NCI-H1048 (cell line): ENCODE results near the gene EME1.

Source experiments
- DNase-seq: peaks from one replicate; lab custom pipeline; 2025; lab: John Stamatoyannopoulos, UW

Gene EME1

DNA sequence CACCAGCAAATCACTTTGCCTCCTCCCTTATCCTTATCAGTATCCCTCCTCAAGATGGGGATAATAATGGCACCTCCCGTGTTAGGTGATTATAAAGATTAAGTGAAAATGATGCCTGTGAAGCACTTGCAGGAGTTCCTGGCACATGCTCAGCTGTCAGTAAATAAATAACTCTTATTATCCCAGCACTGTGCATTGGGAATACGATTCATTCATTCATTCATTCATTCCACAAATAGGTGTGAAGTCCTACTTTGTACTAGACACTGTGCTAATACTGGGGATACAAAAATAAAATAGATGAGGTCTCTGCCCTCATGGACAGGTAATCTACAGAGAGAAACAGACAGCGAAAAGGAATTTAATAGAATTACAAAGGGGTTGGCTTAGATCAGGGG is 25.1 kb upstream of the EME1 start:
- DNase-seq = no peak

DNA sequence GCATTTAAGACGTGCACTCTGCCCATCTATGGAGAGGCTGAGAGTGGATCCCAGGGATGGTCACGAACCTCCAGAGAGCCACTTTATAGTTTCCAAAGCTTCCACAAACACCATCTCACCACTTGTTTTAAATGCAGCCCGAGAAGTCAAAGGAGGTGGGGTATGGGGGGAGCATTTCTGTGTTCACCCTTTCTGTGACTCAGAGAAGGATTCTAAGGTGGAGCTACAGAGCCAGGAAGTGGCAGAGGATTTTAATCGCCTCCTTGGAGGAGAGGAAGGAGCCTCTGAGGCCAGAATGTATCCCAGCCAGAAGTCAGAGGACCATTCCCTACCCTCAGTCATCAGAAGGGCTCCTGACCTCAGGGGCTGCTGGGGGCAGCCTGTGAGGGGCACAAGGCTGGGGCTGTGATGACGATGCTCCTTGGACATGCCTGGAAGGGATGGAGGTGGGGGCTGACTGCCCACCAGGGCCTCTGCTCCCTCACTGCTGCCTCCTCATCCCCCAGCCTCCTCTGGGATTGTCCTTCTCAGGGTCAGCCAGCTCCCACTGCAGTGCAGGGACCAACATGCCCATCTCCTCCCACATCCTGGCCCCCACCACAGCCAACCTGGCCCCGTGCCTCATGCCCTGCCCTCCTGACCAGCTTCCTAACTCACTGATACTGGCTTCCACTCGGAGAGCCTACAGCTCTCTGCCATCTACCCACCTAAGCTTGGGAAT is 24.3 kb upstream of the EME1 start:
- no peak for DNase-seq

DNA sequence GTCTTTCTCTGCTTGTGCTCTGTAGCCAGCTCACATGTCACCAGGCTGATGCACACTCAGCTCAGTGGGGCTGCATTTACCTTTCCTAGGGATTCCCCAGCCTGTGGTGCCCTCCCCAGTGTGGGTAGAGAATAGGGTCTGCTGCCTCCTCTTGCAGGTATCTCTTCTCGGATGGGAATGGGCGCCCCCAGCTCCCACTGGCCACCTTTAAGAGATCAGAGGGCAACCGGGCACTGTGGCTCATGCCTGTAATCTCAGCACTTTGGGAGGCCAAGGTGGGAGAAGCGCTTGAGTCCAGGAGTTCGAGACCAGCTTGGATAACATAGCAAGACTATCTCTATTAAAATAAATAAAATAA is 23.8 kb upstream of the EME1 start:
- DNase-seq = no peak

DNA sequence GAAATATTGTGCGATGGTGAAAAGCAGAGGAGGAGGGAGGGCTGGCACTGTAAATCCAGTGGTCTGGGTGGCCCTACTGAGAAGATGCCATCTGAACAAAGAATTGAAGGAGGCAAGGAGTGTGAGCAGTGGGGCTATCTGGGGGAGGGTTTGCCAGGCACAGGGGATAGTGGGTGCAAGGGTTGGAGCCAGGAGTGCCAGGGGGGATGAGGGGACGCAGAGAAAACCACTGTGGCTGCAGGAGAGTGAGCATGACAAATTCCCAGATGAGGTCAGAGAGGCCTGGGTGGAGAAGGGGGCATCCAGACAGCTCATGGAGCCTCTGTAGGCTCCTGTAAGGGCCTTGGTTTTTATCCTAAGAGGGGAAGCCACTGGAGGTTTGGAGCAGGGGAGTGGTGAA is 22.3 kb upstream of the EME1 start:
- no peak for DNase-seq

DNA sequence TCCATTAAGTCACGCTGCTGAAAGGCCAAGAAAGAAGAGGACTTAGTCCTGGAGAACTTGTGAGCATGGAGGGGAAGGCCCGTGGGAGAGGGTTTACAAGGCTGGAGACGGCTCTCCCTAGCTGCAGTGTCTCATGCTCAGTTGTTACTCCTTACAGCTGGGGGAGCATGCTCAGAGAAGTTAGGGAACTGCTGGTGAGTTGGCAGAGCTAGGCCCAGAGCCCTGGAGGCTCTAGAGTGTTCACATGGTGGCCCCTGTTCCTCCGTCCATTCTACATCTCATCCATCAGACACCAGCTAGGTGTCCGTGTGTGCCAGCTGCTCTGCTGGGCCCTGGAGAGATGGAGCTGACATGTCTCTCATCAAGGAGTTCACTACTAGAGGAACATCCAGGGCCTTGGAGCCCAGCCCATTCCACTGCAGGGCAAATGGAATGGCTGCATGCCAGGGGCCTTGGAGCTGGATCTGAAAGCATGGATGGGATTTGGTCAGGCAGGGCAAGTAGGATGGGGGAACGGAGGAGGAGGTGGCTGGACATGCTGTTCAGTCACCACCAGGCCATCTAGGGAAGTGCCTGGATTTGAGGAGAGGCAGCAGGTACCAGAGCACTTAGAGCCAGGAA is 20.8 kb upstream of the EME1 start:
- no peak for DNase-seq

- DNase-seq = no peak
Observed at GRCh38 chr17:50352693-50353599, 20.1 kb upstream of the EME1 start.

DNA sequence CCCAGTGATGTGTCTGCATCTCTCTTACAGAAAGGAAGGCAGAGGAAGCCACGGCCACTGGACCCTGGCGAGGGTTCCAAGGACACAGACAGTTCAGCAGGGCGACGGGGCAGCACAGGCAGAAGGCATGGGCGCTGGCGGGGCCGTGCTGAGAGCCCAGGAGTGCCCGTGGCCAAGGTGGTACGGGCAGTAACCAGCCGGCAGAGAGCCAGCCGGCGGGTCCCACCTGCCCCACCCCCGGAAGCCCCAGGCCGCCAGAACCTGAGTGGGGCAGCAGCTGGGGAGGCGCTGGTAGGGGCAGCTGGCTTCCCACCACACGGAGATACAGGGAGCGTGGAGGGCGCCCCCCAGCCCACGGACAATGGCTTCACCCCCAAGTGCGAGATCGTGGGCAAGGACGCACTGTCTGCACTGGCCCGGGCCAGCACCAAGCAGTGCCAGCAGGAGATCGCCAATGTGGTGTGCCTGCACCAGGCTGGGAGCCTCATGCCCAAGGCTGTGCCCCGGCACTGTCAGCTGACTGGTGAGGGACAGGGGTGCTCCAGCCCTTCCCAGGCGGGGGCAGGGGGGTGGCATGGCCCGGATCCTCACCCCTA is 19.3 kb upstream of the EME1 start:
- DNase-seq = no peak

- no peak for DNase-seq
Observed at GRCh38 chr17:50354198-50354597, 18.8 kb upstream of the EME1 start.

GRCh38 chr17:50354776-50355175 is 18.3 kb upstream of the EME1 start:
- no peak for DNase-seq

DNA sequence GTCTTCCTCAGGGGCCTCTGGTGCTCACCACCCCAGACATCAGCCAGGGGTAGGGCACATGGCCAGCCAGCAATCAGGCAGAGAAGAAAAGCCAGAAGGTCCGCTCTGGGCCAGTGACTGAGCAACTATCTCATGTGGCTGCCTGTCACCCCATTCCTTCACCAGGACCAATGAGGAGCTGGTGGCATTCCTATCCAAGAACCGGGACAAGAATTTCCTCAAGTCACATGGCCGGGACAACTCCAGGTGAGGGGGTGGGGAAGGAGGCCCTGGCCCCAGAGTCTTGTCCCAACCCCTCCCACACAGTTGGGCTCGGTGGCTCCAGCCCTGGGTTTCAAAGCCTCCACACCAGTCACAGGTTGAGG is 17.7 kb upstream of the EME1 start:
- DNase-seq = no peak

GRCh38 chr17:50355701-50356341 is 17.2 kb upstream of the EME1 start:
- DNase-seq = no peak

DNA sequence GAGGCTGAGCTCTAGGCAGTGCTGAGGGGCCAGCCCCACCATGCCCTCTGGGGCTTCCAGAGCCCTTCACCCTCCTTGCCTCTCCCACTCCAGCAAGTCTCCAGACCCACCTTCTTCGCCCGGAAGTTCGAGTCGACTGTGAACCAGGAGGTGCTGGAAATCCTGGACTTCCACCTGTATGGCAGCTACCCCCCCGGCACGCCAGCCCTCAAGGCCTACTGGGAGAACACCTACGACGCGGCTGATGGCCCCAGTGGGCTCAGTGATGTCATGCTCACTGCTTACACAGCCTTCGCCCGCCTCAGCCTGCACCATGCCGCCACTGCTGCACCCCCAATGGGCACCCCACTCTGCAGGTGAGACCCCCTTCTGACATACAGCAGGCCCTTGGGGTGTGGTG is 16.6 kb upstream of the EME1 start:
- no peak for DNase-seq

DNA sequence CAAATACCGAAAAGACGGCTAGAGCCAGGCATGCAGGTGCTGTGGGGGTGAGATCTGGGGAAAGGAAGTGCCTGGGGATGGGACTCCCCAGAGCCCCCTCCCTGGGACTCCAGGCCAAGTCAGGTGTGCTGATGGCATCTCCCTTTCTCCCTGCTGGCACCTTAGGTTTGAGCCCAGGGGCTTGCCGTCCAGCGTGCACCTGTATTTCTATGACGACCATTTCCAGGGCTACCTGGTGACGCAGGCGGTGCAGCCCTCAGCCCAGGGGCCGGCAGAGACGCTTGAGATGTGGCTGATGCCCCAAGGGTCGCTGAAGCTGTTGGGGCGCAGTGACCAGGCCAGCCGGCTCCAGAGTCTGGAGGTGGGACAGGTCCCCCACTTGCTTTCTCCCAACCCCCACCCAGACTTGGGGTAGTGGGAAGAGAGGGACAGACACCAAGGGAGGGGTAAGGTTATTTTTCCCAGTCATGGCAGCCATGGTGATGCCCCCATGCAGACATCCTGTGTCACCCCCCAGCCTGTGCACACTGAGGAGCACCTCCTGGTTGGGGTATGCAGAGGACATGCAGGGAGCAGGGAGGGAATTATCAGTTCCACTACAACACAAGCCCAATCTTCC is 16.0 kb upstream of the EME1 start:
- no peak for DNase-seq

DNA sequence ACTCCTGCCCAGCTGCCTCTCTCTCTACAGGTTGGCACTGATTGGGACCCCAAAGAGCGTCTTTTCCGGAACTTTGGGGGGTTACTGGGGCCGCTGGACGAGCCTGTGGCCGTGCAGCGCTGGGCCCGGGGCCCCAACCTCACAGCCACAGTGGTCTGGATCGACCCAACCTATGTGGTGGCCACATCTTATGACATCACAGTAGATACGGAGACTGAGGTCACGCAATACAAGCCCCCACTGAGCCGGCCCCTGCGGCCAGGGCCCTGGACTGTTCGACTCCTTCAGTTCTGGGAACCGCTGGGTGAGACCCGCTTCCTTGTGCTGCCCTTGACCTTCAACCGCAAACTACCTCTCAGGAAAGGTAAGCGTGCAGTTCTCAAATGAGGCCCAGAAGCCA is 14.9 kb upstream of the EME1 start:
- no peak for DNase-seq

- no peak for DNase-seq
Observed at GRCh38 chr17:50359005-50359699, 13.9 kb upstream of the EME1 start.

DNA sequence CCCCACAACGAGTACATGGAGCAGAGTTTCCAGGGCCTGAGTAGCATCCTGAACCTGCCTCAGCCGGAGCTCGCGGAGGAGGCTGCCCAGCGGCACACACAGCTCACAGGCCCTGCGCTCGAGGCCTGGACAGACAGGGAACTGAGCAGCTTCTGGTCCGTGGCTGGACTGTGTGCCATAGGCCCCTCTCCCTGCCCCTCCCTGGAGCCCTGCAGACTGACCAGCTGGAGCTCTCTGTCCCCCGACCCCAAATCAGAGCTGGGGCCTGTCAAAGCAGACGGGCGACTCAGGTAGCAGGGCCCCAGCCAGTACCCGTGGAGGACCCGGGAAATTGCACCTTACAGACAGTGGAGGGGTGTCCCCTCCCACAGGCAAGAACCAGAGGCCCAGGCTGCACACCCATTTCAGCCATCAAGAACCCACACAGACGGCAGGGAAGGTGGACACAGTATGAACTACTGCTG is 13.0 kb upstream of the EME1 start:
- DNase-seq = no peak

DNA sequence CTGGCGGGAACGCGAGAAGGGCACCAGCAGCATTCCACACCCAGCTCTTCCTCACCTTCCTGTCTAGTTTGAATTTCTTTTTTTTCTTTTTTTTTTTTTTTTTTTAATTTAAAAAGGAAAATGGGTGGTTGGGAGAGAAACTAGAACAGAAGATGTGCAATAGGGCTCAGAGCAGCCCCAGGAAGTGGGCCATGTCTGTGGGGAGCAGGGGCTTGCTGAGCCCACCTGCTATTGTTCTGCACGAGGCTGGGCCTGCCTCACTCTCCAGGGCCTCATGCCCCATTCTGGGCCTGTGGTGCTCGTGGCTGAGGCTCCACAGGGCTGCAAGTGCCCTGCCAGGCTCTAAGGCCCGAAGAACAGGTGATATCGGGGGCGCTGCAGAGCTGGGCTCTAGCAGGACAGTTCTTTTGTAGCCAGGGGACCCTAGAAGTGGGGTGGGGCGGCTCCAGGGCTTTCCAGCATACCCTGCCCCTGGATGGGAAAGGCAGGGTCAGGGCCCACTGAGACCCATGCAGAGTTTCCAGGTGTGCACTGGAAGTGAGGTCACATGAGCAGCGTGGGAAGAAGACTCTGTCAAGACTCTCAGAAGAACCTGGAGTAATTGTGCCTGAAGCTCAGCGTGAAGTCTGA is 12.4 kb upstream of the EME1 start:
- DNase-seq = no peak

DNA sequence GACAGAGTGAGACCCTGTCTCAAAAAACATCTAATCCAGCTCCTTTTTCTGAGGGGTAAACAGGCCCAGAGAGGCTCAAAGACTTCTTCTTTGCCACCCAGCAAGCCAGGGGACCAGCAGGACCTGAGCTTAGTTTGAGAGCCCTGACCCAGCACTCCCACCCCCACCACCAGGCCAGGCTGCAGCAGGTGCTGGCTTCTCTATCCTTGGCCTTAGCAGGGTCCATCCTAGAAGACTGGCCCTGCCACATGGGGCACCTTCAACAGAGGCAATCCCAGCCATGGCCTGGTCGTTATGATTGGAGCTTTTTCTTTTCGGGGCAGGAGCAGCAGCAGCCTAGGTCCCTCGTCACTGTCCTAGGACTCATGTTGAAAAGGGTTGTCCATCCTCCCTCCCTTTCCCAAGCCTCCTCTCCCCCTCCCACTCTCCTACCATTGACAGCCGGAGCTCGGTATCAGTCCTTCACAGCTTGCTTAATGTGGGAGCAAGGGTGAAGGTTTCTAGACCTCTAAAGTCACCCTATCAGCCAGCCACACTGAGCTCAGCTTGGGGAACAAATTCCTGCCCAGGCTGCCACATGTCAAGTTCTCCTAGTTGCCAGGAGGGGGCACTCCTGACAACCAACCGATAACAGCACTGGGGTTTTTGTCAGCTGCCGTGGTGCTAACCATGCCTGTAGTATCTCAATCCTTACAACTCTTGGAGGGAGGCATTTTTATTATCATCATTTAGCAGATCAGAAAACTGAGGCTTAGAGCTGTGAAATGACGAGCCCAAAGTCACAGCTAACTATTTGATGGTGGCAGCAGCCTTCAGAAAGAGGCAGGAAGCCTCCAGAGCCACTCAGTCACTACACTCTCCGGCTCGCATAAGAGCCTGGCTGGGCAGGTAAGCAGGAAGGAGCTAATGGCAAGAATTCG is 11.2 kb upstream of the EME1 start:
- no peak for DNase-seq

GRCh38 chr17:50362661-50363060 is 10.4 kb upstream of the EME1 start:
- no peak for DNase-seq
